ENCODE measurements around the gene TTC5.

TTC5 gene

GRCh38 chr14:20332431-20332787, 26.7 kb upstream of the TTC5 start:
- TF ChIP-seq CTCF (IDR thresholded peaks at IDR 0.05; ENCODE audit: low read depth, low read length): no peak
- H3K4me3 ChIP-seq (replicated peaks in 1 of 2; ENCODE audit: low read depth in 2 of 2, low read length in 2 of 2): peak overlapping the region; percentile 60 to 67
- peak; percentile 22 to 23 for DNase-seq (ENCODE audit: low read depth in 2 of 2)

GRCh38 chr14:20331053-20331613, 25.4 kb upstream of the TTC5 start:
- no peak for DNase-seq (ENCODE audit: low read depth in 2 of 2)
- TF ChIP-seq CTCF (IDR thresholded peaks at IDR 0.05; ENCODE audit: low read depth, low read length): no peak
- no peak overlapping the region for H3K4me3 ChIP-seq (replicated peaks in 1 of 2; ENCODE audit: low read depth in 2 of 2, low read length in 2 of 2)

- TF ChIP-seq CTCF (IDR thresholded peaks at IDR 0.05; ENCODE audit: low read depth, low read length): no peak
- DNase-seq (ENCODE audit: low read depth in 2 of 2): no peak
- no peak overlapping the region for H3K4me3 ChIP-seq (replicated peaks in 1 of 2; ENCODE audit: low read depth in 2 of 2, low read length in 2 of 2)
Measured at GRCh38 chr14:20329355-20329754, 23.6 kb upstream of the TTC5 start.

GRCh38 chr14:20328705-20329104, 23.0 kb upstream of the TTC5 start:
- no peak for DNase-seq (ENCODE audit: low read depth in 2 of 2)
- H3K4me3 ChIP-seq (replicated peaks in 1 of 2; ENCODE audit: low read depth in 2 of 2, low read length in 2 of 2): no peak overlapping the region
- TF ChIP-seq CTCF (IDR thresholded peaks at IDR 0.05; ENCODE audit: low read depth, low read length): no peak

- TF ChIP-seq CTCF (IDR thresholded peaks at IDR 0.05; ENCODE audit: low read depth, low read length): peak; percentile 53
- no peak overlapping the region for H3K4me3 ChIP-seq (replicated peaks in 1 of 2; ENCODE audit: low read depth in 2 of 2, low read length in 2 of 2)
- DNase-seq (ENCODE audit: low read depth in 2 of 2): peak; percentile 80 to 84
Measured at GRCh38 chr14:20327005-20327869, 21.5 kb upstream of the TTC5 start.

- no peak for DNase-seq (ENCODE audit: low read depth in 2 of 2)
- no peak for TF ChIP-seq CTCF (IDR thresholded peaks at IDR 0.05; ENCODE audit: low read depth, low read length)
- H3K4me3 ChIP-seq (replicated peaks in 1 of 2; ENCODE audit: low read depth in 2 of 2, low read length in 2 of 2): no peak overlapping the region
Measured at GRCh38 chr14:20317720-20318119, 12.0 kb upstream of the TTC5 start.
